Measurements from ENCODE around the gene ACOT12. TPM values are rescaled to one million over a fixed set of nuclear protein-coding genes. Genes with fewer than 3 reads are reported as not detected.
A peak's percentile ranks its signal among the peaks of the same experiment; 100 is the strongest.

Gene ACOT12
- total RNA-seq, 4 donors from 2014 or later = not detected

- Histone ChIP-seq H3K36me3 (no peaks in the 10 kb centered on the region), H3K9me3 (no peaks in the 10 kb centered on the region), H3K4me1 (no peaks in the 10 kb centered on the region), H3K27me3 (no peaks in the 10 kb centered on the region), H3K27ac (no peak overlapping the region), H3K4me3 (replicated peaks in 1 of 3) (no peak overlapping the region)
- TF ChIP-seq POLR2A (IDR thresholded peaks at IDR 0.05) (no peak), CTCF (IDR thresholded peaks at IDR 0.05) (no peak)
- DNase-seq = no peak
- intact Hi-C loops (cut with DNase I) = no loop called here
- 92 to 97% methylated on average over 5 of the region's 5 CpGs for WGBS, 2 donors
Measured at GRCh38 chr5:81365541-81365940, 28.4 kb downstream of the ACOT12 start.

GRCh38 chr5:81363093-81363871 is 30.7 kb downstream of the ACOT12 start:
- intact Hi-C loops (cut with DNase I) = no loop called here
- H3K4me1 ChIP-seq = no peaks in the 10 kb centered on the region

GRCh38 chr5:81361600-81361999 is 32.3 kb downstream of the ACOT12 start:
- 94 to 98% methylated on average over 2 of the region's 2 CpGs for WGBS, 2 donors
- DNase-seq = no peak
- intact Hi-C loops (cut with DNase I) = no loop called here
- no peak overlapping the region for H3K4me3 ChIP-seq (replicated peaks in 1 of 3)
- H3K36me3 ChIP-seq = no peaks in the 10 kb centered on the region
- H3K4me1 ChIP-seq = no peaks in the 10 kb centered on the region
- no peak overlapping the region for H3K27ac ChIP-seq
- no peak for TF ChIP-seq POLR2A (IDR thresholded peaks at IDR 0.05)
- TF ChIP-seq CTCF (IDR thresholded peaks at IDR 0.05) = no peak
- no peaks in the 10 kb centered on the region for H3K9me3 ChIP-seq
- no peaks in the 10 kb centered on the region for H3K27me3 ChIP-seq

More at GRCh38 chr5:81363093-81363871, 30.7 kb downstream of the ACOT12 start:
- WGBS, 2 donors = 34 to 41% methylated on average over 4 of the region's 4 CpGs
- TF ChIP-seq POLR2A (IDR thresholded peaks at IDR 0.05) (no peak), CTCF (IDR thresholded peaks at IDR 0.05) (no peak)
- Histone ChIP-seq H3K27ac (no peak overlapping the region), H3K27me3 (no peaks in the 10 kb centered on the region), H3K9me3 (no peaks in the 10 kb centered on the region), H3K36me3 (no peaks in the 10 kb centered on the region), H3K4me3 (replicated peaks in 1 of 3) (no peak overlapping the region)
- peak; percentile 50 to 56 for DNase-seq

GRCh38 chr5:81360640-81361039 is 33.3 kb downstream of the ACOT12 start:
- WGBS, 2 donors = 86 to 89% methylated on average over 4 of the region's 4 CpGs
- Histone ChIP-seq H3K27me3 (no peaks in the 10 kb centered on the region), H3K4me1 (no peaks in the 10 kb centered on the region), H3K9me3 (no peaks in the 10 kb centered on the region), H3K4me3 (replicated peaks in 1 of 3) (no peak overlapping the region), H3K27ac (no peak overlapping the region), H3K36me3 (no peaks in the 10 kb centered on the region)
- intact Hi-C loops (cut with DNase I) = no loop called here
- no peak for DNase-seq
- no peak for TF ChIP-seq CTCF (IDR thresholded peaks at IDR 0.05)
- TF ChIP-seq POLR2A (IDR thresholded peaks at IDR 0.05) = no peak

- H3K4me3 ChIP-seq (replicated peaks in 1 of 3) = no peak overlapping the region
- 90 to 93% methylated on average over 2 of the region's 2 CpGs for WGBS, 2 donors
- no peaks in the 10 kb centered on the region for H3K27me3 ChIP-seq
- intact Hi-C loops (cut with DNase I) = no loop called here
- no peaks in the 10 kb centered on the region for H3K36me3 ChIP-seq
- DNase-seq = no peak
- no peaks in the 10 kb centered on the region for H3K4me1 ChIP-seq
- no peak for TF ChIP-seq POLR2A (IDR thresholded peaks at IDR 0.05)
- TF ChIP-seq CTCF (IDR thresholded peaks at IDR 0.05) = no peak
- no peaks in the 10 kb centered on the region for H3K9me3 ChIP-seq
- no peak overlapping the region for H3K27ac ChIP-seq
Measured at GRCh38 chr5:81359881-81360280, 34.1 kb downstream of the ACOT12 start.

Data from thyroid gland (tissue), 4 donors.